Astrocyte of the spinal cord (primary cell): Measurements from ENCODE around the gene KLK3.

Experiments
- DNase-seq: peaks from one replicate; pipeline ENCODE4 v3.0.0; 2011; ENCODE audit warnings: low read depth, low spot score
- H3K4me3 ChIP-seq: 2 replicates; pipeline ENCODE4 v1.5.1; 2011; ENCODE audit warnings: low read depth, mild to moderate bottlenecking, low read length, moderate library complexity
- in situ Hi-C: cut with HindIII; loops from 2 replicates; pipeline ENCODE4 v1.10.0; 2017; ENCODE audit warnings: low sequenced_read_pairs
- TF ChIP-seq, protein P1 (sequence below): IDR thresholded peaks from 2 replicates; pipeline ENCODE4 v1.5.1; 2012; ENCODE audit warnings: low read depth, mild to moderate bottlenecking, low read length, inconsistent platforms

KLK3 gene

DNA sequence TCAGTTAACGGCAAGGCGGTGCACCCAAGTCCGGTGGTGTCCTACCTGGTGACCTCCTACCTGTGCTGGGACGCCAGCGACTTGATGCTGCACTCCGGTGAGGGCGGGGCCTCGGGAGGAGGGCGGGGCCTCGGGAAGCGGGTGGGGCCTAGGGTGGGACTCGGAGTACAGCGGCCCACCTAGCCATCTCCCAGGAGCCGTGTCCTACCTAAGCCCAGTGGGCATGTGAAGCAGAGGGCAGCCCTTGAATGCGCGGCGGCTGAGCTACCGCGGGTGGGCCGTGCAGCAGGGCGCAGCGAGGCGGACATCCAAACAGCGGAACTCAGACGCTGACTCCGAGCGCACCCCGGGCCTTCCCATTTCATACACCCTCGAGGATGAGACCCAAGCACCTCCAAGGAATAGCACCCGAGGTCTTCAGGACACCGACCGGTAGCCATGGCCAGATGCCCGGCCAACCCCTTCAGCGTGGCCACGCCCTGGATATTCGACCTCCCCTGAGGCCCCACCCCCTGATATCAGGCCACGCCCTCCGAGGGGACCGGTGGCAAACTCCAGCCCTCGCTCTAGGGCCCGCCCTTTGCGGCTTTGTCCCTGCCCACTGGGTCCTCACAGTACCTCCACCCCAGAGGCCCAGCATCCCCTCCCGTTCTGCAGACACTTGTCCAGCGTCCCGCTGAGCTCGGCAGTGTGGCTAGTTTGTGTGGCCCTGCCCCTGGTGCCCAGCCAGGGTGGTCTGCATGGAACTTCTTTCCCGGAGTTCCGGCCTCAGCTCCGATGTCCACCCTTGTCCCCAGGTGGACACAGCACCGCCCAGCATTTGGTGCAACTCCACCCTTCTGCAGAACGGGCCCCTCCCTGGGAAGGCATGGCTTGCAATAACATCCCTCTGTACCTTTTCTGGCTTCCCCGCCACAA, 36.5 kb upstream of the KLK3 start:
- in situ Hi-C loops = no loop called here
- no peak for DNase-seq
- TF ChIP-seq, protein P1, sequence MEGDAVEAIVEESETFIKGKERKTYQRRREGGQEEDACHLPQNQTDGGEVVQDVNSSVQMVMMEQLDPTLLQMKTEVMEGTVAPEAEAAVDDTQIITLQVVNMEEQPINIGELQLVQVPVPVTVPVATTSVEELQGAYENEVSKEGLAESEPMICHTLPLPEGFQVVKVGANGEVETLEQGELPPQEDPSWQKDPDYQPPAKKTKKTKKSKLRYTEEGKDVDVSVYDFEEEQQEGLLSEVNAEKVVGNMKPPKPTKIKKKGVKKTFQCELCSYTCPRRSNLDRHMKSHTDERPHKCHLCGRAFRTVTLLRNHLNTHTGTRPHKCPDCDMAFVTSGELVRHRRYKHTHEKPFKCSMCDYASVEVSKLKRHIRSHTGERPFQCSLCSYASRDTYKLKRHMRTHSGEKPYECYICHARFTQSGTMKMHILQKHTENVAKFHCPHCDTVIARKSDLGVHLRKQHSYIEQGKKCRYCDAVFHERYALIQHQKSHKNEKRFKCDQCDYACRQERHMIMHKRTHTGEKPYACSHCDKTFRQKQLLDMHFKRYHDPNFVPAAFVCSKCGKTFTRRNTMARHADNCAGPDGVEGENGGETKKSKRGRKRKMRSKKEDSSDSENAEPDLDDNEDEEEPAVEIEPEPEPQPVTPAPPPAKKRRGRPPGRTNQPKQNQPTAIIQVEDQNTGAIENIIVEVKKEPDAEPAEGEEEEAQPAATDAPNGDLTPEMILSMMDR = no peak
- peak overlapping the region; percentile 31 for H3K4me3 ChIP-seq

DNA sequence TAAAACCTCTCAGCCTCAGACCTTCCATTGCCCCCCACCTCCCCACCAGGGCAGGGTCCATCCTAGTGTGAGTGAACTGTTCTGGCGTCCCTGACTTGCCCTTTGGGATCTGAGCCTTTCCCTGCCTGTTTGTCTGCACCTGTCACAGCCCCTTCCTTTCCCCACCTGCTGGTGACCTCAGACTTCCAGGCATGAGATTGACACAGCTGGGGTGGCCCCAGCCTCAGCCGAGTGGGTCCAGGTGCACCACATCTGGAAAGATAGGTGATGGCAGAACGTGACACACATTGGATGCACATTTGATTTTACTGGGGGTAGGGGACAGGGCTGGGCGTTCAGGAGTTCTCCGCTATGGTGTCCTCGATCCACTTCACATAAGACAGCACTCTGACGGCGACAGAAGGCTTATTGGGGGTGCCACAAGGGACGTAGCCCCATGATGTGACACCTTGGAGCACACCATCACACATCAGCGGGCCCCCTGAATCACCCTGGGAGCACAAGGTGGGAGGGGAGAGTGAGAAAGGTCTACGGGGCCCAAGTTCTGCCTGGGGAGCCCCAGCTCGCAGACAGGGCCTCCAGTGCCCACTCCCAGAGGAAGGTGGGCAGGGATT, 35.7 kb upstream of the KLK3 start:
- H3K4me3 ChIP-seq = no peak overlapping the region
- TF ChIP-seq, protein P1 = no peak
- in situ Hi-C loops = no loop called here
- DNase-seq = no peak

DNA sequence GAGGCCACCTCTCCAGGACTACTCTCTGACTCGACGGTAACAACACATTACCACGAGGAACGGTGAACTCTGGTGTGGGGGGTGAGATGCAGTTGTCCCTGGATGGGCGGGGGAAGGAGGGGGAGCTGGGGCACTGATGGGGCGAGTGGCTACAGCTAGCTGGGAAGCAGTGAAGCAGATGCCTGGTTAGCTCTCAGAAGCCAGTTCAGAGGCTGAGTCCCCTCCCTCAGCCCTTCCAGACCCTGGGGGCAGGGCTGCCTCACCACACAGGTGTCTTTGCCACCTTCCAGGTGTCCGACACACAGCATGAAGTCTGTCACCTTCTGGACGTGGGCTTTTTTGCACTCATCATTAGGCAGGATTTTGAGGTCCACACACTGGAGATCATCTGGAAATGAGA, 35.1 kb upstream of the KLK3 start:
- DNase-seq = no peak
- no peak overlapping the region for H3K4me3 ChIP-seq
- in situ Hi-C loops = no loop called here
- TF ChIP-seq, protein P1 = no peak

DNA sequence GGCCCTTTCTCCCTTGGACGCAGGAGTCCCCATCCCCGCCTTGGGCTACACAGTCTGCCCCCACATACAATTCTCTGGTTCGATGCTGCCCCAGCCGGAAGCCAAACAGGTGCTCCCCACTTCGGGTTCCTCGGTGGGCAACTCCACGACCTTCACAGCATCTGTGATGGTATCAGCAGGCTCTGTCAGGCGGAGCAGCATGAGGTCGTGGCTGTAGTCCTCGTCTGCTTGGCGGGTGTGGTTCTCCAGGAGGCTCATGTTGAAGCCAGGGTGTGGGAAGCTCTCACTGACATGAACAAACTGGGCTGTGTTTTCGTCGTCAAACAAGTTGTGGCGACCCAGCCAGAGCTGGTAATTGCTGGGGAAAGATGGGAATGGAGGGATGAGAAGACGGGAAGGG, 34.6 kb upstream of the KLK3 start:
- TF ChIP-seq, protein P1 = no peak
- in situ Hi-C loops = no loop called here
- no peak overlapping the region for H3K4me3 ChIP-seq
- no peak for DNase-seq

DNA sequence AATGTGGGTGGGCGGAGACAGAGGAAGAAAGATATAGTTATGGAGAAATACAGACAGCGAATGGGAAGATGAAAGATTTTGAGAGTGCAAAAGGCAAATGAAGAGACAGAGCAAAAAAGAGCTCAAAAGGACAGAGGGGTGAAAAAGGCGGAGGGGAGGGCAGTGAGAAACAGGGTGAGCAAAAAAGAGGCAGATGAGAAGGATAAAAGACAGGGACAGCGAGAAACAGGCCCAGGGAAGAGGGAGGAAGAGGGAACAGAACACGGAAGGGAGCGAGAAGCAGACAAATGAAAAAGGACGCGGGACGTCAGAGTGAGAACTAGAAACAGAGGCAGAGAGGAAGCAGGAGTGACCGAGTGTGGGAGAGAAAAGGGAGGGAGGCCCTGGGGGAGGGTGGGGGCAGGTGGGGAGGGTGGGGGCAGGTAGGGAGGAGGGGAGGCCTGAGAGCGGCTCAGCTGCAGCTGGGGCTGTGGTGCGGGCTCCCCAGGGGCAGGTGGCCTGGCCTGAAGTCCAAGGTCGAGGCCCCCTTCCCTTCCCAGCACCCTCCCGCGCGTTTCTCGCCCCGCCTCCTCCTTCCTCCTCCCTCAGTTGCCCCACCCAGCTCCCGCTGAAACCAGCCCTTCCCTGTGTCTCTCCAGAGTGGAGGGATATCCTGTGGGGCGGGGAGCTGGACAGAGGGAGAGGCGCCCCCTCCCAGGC, 34.0 kb upstream of the KLK3 start:
- DNase-seq = no peak
- in situ Hi-C loops = no loop called here
- TF ChIP-seq, protein P1 = no peak
- H3K4me3 ChIP-seq = no peak overlapping the region

DNA sequence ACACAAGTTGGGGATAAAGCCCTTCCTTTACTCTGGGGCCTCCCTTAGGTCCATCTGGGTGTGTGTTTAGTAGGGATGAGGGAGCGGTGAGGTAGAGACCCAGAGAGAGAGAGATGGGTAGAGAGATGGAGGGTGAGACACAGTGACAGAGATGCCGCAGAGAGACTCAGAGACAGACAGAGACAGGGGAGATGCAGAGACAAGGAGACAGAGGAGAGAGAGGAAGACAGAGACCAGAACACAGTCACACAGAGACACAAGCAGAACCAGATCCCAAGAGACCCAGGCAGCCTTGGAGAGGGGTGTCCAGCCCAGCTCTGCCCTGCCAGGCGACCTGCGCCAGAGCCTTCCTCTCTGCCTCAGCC, 33.5 kb upstream of the KLK3 start:
- TF ChIP-seq, protein P1 = no peak
- H3K4me3 ChIP-seq = no peak overlapping the region
- no peak for DNase-seq
- in situ Hi-C loops = no loop called here
